ENCODE measurements around the gene P2RY11.

The P2RY11 gene

DNA sequence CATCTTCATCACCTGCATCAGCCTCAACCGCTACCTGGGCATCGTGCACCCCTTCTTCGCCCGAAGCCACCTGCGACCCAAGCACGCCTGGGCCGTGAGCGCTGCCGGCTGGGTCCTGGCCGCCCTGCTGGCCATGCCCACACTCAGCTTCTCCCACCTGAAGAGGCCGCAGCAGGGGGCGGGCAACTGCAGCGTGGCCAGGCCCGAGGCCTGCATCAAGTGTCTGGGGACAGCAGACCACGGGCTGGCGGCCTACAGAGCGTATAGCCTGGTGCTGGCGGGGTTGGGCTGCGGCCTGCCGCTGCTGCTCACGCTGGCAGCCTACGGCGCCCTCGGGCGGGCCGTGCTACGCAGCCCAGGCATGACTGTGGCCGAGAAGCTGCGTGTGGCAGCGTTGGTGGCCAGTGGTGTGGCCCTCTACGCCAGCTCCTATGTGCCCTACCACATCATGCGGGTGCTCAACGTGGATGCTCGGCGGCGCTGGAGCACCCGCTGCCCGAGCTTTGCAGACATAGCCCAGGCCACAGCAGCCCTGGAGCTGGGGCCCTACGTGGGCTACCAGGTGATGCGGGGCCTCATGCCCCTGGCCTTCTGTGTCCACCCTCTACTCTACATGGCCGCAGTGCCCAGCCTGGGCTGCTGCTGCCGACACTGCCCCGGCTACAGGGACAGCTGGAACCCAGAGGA is 2.6 kb downstream of the P2RY11 start:
- no peak for DNase-seq

DNA sequence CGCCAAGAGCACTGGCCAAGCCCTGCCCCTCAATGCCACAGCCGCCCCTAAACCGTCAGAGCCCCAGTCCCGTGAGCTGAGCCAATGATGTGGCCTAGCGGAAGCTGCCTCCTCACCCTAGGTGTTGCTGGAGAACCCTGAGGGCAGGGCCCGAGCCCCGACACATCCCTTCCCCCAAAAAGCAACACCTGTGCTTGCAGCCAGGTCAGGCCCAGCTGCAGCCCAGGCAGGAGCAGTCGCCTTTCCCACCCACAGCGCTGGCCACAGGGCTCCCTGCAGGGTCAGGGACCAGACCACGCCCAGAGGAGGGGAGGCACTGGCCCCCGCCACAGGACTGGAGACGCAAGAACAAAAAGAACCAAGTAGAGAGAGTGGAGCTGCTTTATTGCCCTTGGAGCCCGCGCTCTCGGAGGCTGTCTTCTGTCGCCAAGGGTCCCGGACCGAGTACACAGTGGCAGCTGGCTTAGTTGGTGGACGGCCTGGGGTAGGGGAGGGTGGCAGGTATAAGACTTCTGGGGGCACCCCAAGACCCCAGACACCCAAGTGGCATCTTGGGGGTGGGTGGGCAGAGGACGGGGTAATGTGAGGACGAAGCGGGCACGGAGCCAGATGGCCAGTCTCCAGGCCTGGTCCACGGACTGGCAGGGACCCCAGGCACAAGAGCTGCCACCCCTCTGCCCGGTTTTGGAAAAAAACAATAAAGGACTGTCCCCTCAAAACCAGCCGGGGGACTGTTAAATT is 3.3 kb downstream of the P2RY11 start:
- no peak for DNase-seq

DNA sequence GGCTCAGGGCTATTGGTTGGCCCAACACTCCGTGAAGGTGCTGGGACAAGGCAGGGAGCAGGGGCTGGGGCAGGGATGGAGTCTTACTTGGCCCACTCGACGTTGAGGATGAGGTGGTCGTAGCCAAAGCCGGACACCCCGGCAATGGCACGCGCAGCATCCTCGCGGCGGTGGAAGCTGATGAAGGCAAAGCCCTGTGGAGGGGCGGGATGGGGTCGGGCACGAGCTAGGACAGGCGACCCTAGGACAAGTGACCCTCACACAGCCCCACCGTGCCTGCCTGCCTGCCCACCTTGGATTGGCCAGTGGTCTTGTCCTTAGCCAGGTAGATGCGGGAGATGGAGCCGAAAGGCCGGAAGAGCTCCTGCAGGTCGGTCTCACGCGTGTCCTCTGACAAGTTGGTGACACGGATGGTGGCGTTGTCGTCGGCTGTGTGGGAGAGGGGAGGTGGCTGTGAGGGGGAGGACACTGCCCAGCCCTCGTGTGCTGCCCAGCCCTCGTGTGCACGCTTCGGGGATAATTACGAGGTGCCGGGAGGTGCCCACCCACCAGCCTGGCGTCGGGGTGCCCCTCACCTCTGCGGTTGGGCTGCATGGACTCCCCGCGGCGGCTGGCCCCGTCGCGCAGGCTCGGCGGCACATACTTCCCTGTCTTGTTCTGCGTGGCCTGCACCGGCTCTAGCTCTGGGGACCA is 4.0 kb downstream of the P2RY11 start:
- no peak for DNase-seq

DNA sequence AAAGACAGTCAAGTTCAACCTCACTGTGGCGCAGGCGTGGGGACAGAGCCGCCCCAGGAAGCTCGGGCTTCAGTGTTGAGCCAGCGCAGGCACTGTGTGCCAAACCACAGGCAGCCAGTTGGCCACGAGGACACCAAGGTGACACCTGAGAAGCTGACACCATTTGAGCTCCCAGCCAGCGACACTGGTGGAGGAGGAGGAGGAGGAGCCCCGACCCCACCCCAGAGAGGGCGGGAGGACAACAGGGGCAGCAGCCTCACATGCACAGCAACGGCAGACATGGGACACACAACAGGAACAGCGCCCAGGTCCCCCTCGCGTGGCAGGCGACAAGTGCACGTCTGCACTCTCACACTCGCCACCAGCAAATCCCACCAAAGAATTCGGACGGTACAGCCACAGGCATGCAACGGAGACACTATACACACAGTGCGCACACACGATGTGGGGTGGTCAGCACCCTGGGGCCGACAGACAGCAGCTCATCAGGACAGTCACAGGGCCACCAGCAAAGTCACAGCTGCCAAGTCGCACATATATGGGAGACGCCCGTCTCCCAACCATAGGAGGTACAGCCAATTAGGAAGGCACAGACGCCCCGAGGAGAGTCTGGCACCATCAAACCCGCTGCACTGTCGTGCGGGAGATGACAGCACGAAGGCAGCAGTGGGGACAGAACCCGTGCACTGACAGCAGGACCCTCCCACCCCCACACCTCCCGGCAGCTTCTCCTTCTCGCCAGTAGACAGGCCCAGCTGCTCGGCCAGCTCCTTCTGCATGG is 4.8 kb downstream of the P2RY11 start:
- DNase-seq: no peak

DNA sequence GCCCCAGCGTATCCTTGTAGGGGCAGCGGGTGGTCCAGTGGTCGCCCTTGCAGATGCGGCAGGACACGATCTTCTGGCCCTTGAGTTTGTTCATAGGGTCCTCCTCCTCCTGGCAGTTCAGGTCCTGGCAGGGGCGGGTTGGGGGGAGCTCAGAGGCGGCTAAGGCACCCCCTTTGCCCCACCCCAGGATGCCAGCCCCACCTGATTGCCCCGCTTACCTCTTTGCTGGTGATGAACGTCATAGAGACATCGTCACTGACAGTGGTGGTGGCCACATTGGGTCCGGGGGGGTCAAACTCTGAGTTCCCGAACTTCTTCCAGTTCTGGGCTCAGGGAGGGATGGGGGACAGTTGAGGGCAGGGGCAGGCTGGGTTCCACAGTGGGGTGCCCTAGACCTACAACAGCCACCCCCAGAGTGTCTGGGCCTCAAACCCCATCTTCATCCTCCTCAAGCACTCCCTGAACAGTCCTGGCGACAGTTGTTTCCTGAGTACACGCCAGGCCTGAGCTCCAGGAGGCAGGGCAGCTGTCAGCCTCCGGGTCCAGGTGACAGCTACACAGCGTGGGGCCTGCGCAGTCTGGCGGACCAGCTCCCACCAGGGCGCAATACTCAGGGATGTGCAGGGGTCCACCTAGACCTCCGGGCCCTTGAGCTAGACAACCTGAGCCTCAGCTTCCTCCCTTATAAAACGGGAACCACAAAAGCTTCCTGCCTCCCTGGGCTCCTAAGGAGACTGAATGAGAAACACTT is 5.5 kb downstream of the P2RY11 start:
- no peak for DNase-seq

DNA sequence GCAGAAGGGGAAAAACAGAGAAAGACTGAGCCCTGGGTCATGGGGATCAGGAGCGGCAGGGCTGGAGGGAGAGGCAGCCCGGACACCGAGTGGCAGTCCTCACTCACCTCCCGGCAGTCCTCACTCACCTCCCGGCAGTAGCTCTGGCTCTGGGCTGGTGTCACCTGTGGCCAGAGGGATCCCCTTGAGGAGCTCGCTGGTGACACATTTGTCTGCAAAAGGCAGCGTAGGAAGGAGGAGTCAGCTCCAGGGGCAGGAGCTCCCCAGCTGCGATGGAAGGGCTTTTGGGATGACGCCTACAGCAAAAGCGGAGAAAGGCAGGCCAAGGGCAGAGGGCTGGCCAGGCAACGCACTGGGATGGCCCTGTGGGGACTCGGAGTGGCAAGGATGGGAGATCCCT is 7.5 kb downstream of the P2RY11 start:
- no peak for DNase-seq

DNA sequence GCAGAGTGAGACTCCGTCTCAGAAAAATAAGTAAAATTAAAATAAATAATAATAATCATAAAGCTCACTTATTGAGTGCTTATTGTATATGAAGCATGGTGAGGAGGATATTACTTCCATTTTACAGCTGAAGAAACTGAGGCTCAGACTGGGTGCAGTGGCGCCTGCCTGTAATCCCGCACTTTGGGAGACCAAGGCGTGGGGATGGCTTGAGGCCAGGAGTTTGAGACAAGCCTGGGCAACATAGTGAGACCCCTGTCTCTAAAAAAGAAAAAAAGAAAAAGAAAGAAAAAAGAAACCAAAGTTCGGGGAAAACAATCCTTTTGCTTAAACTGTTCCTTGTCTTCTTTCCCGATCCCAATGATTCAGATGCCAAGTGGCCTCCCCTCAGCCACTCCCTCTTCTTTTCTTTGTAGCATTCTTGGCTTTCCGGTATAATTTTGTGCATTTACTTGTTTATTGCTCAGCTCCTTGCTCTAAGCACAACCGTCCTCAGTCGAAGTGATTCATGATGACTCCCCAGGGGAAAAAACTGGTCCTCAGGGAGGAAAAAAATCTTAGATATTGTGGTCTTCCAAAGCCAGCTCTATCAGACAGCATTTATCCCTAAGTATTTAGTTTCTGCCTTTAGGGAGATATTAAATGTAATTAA is 9.2 kb downstream of the P2RY11 start:
- no peak for DNase-seq

DNA sequence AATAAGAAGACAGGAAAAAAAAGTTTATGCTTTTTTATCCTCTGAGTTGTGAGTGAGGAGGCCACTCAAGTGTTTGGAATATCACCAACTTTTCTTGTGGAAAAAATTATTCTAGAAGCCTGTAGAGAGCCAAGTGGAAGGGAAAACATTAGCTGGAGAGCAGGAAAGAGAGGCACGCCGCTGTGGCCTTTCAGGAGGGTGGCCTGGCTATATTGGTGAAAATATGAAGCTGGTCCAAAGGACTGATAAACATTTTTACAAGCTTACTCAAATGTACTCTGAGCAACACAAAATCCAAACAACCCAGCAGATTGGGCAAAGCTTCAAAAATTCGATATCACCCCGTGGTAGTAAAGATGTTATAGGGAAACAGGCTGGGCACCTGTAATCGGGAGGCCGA is 10.6 kb downstream of the P2RY11 start:
- DNase-seq: no peak

DNA sequence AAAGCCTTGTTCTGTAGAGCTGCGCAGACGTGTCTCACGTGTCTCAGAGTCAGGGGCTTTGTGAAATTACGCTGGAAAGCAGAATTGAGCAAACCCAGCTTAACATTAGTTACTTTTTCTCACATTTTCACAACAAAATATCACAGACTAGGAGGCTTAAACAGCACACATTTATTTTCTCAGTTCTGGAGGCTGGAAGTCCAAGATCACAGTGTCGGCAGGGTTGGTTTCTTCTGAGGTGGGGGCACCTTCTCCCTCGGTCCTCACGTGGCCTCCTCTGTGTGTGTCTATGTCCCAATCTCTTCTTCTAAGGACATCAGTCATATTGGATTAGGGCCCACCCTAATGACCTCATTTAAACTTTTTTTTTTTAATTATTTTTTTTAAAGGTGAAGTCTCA is 12.9 kb downstream of the P2RY11 start:
- DNase-seq: no peak

DNA sequence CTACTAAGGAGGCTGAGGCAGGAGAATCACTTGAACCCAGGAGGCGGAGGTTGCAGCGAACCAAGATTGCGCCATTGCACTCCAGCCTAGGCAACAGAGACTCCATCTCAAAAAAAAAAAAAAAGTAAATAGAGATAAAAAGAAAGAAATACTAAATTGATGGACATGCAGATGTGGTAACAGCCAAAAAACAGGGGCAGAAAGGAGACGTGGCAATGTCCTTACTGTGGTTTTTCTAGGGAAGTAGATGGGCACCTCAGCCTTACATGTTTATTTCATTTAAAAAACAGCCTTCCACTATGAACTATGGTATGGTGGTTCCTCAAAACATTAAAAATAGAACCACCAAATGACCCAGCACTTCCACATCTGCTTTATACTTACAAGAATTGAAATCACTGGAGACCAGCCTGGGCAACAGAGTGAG is 14.7 kb downstream of the P2RY11 start:
- DNase-seq: peak; percentile 75

DNA sequence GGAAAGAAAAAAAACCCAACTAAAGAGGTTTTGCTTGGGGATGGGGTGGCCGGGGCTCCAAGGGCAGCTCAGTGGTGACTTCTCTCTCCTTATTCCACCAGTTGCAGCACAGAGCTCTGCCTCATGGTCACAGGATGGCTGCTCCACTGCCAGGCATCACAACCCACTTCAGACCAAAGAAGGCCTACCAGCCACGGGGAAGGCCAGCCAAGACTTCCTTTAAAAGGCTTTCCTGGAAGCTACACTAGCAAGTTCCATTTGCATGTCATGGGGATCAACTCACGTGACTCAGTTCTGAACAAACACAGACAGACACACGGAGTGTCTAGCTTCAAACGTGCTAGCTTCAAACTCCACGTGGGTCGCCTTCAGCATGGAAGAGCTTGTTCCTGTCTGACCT is 21.4 kb downstream of the P2RY11 start:
- DNase-seq: no peak

DNA sequence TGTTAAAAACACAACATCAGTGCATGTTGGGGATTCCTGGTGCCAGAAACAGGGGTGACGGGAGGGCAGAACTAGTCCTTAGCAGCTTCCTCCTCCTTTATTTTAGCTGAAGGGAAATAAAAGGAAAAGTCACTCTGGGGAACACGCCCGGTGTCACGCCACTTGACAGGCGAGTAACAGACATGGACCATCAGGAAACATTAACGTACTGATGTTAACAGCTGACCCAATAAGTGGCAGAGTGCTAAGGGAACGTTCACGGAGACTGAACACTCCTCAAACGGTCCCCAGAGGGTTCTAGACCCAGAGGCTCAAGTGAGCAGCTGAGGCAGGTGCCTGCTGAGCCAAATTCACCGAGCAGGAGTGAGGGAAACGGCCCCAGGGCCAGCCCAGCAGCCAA is 22.1 kb downstream of the P2RY11 start:
- no peak for DNase-seq

DNA sequence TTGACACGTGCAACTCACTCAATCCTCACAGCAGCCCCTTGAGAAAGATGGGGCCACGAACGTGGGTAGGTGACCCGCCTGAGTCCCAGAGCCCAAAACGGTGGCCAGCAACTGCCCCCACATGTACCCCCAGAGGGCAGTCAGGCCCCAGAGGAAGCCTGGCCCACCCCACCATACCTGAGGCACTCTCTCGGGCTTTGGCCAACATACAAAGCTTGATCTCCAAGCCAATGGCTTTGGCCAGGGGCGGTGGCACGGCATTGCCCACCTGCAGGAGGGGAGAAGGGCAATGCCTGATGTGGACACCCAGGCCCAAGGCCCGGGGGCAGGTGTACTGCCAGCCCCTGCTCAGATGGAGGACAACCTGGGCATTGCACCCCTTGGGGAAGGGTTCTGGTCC is 22.5 kb downstream of the P2RY11 start:
- no peak for DNase-seq

DNA sequence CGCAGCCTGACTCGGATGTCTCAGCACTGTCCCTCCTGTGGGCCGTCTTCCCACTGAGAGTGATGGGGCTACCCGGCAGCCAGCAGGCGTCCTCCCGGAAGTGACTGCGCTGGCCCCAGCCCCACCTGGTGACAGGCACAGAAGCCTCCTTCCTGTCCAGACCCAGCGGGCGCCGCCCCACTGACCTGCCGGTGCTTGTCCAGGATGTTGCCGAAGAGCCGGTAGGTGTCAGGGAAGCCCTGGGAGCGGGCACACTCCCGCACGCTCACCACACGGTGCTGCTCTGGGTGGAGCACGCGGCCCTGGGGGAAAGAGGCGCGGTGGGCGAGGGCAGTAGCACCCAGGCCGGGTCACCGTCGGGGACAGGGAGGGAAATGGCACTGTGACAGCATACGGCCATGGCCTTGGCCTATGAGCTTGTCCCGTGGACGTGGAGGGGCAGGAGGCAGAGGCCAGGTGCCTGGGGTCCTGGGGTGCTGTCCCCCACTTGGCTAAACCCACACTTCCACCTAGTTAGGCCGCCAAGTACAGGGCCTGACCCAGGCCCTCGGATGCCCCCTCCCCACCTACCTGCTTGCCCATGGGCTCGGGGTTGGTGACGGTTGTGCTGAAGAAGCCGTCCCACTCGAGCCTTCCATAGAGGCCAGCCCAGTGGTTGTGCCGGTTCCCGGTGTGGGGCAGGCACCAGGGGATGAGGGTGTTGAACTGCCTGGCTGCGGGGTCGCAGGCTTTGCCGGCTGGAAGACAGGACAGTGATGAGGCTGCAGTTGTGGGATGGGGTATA is 24.2 kb downstream of the P2RY11 start:
- DNase-seq: no peak

DNA sequence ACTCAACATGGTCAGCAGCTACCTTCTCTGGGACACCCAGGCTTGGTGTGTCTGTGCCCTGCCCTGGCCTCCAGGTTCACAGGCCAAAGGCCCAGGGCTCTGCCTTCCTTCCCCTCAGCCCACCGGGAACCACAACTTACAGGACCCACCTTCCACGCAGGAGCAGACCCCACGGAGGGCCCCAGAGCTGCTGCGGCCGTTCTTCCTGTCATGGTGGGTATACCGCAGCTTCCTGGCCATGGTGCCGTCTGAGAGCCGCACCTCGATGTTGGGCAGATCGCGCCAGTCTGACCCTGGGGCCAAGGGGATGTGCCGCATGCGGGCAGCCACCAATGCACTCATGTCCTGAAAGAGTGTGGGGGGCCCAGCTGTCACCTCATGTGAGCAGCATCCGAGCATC is 25.4 kb downstream of the P2RY11 start:
- DNase-seq: no peak

DNA sequence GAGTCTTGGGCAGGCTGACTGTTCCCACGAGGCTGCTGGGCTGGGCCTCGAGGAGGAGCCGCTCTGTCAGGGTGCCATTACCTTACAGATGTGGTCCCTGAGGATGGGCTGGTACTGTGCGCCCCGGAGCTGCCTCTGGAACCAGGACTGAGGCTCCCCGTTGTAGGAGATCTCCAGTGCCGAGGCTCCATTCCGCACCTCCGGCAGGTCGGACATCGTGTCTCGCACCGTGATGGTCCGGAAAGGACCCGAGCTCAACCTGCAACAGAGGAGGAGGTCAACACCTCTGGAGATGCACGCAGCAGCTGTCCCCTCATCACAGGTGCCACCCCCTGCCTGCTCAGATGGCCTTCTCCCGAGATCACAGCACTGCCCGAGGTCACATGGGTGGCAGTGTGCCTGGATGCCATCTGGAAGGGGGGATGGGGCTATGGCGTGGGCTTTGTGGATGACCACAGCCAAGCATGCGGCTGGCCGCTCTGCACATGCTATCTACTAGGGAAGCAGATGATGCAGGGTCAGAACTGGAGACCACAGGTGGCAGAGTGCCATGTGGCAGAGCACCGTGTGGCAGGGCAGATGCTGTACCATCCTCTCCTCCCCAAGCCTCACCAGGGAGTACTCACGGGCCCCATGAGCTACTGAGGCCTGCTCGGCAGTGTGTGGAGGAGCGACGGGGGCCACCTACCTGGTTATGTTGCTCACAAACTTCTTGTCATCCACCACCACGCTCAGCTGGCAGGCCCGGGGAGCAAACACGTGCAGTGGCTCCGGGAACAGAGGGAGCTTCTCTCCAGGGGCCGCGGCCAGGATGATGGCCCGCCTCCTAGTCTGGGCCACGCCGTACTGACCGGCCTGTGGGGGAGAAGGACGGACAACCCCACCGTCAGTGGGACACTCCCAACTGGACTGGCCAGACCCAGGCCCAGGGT is 26.5 kb downstream of the P2RY11 start:
- DNase-seq: no peak

DNA sequence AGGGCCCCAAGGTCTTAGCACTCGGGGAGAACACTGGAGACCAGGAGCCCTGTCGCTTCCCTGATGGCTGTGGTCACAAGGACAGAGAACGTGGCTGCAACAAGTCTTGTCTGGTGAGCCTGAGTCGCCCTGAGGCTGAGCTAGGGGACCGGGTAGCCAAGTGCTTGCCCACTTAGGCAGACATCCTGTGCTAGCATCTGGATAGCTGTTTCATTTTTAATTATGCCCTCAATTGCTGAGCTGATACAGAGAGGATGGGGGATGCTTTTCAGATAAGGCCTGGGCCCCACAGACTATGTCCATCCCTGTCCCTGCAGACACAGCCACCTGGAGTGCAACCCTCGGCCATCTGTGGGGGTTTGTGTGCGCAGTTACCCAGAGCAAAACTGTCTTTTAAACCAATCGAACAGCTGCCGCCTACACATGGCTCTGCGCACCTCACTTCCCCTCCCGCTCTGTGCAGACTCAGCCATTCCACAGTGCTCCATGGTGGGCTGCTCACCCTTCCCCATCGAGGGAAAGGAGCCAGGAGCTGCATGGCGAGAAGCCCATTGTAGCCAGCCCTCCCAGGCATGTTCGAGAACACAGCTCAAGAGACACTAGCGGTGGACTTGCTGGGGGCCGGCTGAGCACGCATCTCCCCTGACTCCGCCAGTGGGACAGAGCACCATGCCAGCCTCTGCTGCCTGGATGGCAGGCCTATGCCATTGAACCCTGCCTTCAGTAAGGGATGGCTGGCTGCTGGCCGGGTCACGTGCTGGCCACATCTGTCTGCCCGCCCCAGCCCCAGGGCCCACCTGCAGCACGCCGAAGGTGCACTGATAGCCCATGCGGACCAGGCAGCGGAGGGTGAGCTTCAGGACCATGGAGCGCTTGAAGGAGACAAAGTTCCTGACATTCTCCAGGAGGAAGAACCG is 27.6 kb downstream of the P2RY11 start:
- no peak for DNase-seq

DNA sequence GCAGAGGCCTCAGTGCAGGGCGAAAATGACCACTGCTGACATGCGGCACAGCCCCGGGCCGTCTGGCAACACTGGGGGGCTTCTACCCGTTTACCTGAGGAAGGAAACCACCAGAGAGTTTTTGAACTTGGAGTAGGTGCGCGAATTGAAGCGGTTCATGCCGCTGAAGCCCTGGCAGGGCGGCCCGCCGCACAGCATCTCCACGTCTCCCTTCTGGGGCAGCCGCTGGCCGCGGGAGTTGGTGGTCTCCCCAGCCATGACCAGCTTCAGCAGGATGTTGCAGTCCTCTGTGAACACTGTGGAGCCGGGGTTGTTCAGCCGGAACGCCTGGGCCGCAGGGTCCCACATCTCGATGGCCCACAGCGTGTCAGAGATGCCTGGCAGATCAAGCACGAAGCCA is 28.5 kb downstream of the P2RY11 start:
- DNase-seq: no peak

DNA sequence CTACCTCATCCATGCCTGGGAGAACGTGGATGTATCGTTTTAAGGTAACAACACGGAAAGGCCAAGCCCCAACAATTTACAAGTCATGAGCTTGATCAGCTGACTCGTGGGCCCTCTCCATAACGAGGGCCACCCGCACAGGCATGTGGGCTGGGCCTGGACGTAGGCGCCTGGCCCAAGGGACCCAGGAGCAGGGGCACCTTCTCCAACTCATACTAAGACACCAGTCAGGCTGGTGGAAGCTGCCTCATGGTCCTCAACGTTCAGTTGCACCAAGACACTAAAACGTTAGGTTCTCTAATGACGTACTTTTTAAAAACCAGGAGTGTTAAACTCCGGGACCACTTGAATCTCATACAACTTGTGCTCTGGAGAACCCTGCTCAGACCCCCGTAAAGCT is 30.0 kb downstream of the P2RY11 start:
- DNase-seq: no peak

Data from SIG-M5 (cell line).